HCT116 (cell line): Measurements from ENCODE around the gene ST3GAL3. TPM values are rescaled to one million over a fixed set of nuclear protein-coding genes. Genes with fewer than 3 reads are reported as not detected.

Source experiments
- ATAC-seq: fragments of 200-7000 bp; cut with Tn5 transposase; 2 replicates; pipeline ENCODE4 v1.9.1; 2020; ENCODE audit warnings: mild to moderate bottlenecking, moderate library complexity
- BruUV-seq: library from RNA; stranded (reverse); fragments of 400-500 nt; replicated peaks from 2 replicates; lab custom pipeline; 2021; lab: Mats Ljungman, UMichigan
- CTCF ChIA-PET: fragments of 300-600 bp; sonication (Branson Sonifier 250); formaldehyde crosslinking; loops from one replicate; lab custom pipeline; 2021; ENCODE audit warnings: antibody characterized with exemption; lab: Charles Lee
- POLR2A ChIA-PET: fragments of 300-600, 350-600 bp; sonication (Branson Sonifier 250); formaldehyde crosslinking; loops from one replicate; lab custom pipeline; 2021; ENCODE audit warnings: antibody characterized with exemption; lab: Charles Lee
- RAD21 ChIA-PET, 2 experiments: fragments of 300-600 bp; sonication (Branson Sonifier 250); formaldehyde crosslinking; loops; one replicate each; lab custom pipeline; 2023; ENCODE audit warnings: low total read pairs in 2 of 2; ENCODE audit not compliant: uncharacterized antibody in 2 of 2, unreplicated experiment in 2 of 2, low non-redundant PET in 1 of 2; lab: Charles Lee
- DNase-seq: peaks from one replicate; pipeline ENCODE4 v3.0.0-alpha.2; 2010; ENCODE audit warnings: low read depth, low spot score
- H2AFZ ChIP-seq: fragments of 200-600 bp; shearing (Covaris generic), sonication (generic); 2 replicates; pipeline ENCODE4 v1.6.1; 2017; ENCODE audit warnings: low read depth, mixed run types, mixed read lengths, antibody characterized with exemption, low read length; ENCODE audit not compliant: poor library complexity, severe bottlenecking
- H3K27ac ChIP-seq: 2 replicates; pipeline ENCODE4 v1.5.1; 2012; ENCODE audit warnings: low read depth, low read length
- H3K27me3 ChIP-seq: fragments of 200-600 bp; sonication (generic); 2 replicates; pipeline ENCODE4 v1.6.1; 2016; ENCODE audit warnings: mixed run types, low read length, mixed read lengths; ENCODE audit not compliant: insufficient read depth
- H3K36me3 ChIP-seq, 2 experiments: fragments of 200-500 bp in 1 of 2; fragments of 200-600 bp in 1 of 2; sonication (Bioruptor generic) in 1 of 2; sonication (generic) in 1 of 2; 2 replicates each; pipeline versions ENCODE4 v1.5.1 to v1.6.1; 2014 to 2016; ENCODE audit warnings: low read length in 2 of 2, inconsistent platforms in 1 of 2, mixed read lengths in 1 of 2, mixed run types in 1 of 2; ENCODE audit not compliant: insufficient read depth in 2 of 2, control insufficient read depth in 1 of 2
- H3K4me1 ChIP-seq, 2 experiments: fragments of 200-600 bp in 1 of 2; sonication (generic) in 1 of 2; 2 replicates each; pipeline versions ENCODE4 v1.5.1 to v1.6.1; 2012 to 2017; ENCODE audit warnings: low read length in 2 of 2, inconsistent platforms in 1 of 2, mild to moderate bottlenecking in 1 of 2, mixed read lengths in 1 of 2, mixed run types in 1 of 2, moderate library complexity in 1 of 2; ENCODE audit not compliant: insufficient read depth in 2 of 2, control insufficient read depth in 1 of 2
- H3K4me2 ChIP-seq: fragments of 200-600 bp; sonication (generic); 2 replicates; pipeline ENCODE4 v1.6.1; 2017; ENCODE audit warnings: mixed run types, low read length, mixed read lengths
- H3K4me3 ChIP-seq, 2 experiments: fragments of 200-600 bp in 1 of 2; sonication (generic) in 1 of 2; replicated peaks in 1 of 2; 2 replicates each; pipeline ENCODE4 v1.5.1; 2011 to 2016; ENCODE audit warnings: low read length in 2 of 2, control low read depth in 1 of 2, low read depth in 1 of 2, mild to moderate bottlenecking in 1 of 2, mixed read lengths in 1 of 2, mixed run types in 1 of 2
- H3K79me2 ChIP-seq: fragments of 200-600 bp; sonication (generic); 2 replicates; pipeline ENCODE4 v1.6.1; 2017; ENCODE audit warnings: mild to moderate bottlenecking, mixed run types, low read length, moderate library complexity, mixed read lengths; ENCODE audit not compliant: insufficient read depth
- H3K9ac ChIP-seq: fragments of 200-600 bp; sonication (generic); 2 replicates; pipeline ENCODE4 v1.6.1; 2016; ENCODE audit warnings: low read length, mixed read lengths
- H3K9me2 ChIP-seq: fragments of 200-600 bp; sonication (generic), shearing (Covaris generic); 2 replicates; pipeline ENCODE4 v1.6.1; 2017; ENCODE audit warnings: mixed run types, mild to moderate bottlenecking, moderate library complexity; ENCODE audit not compliant: insufficient read depth
- H3K9me3 ChIP-seq, 2 experiments: fragments of 200-500 bp in 1 of 2; fragments of 200-600 bp in 1 of 2; sonication (Bioruptor generic) in 1 of 2; sonication (generic) in 1 of 2; 2 replicates each; pipeline ENCODE4 v1.6.1; 2014 to 2017; ENCODE audit warnings: low read length in 2 of 2, mixed read lengths in 2 of 2, inconsistent platforms in 1 of 2, low read depth in 1 of 2, mild to moderate bottlenecking in 1 of 2, mixed run types in 1 of 2, moderate library complexity in 1 of 2; ENCODE audit not compliant: control insufficient read depth in 1 of 2, insufficient read depth in 1 of 2
- H4K20me1 ChIP-seq: fragments of 200-600 bp; sonication (generic), shearing (Covaris generic); 2 replicates; pipeline ENCODE4 v1.6.1; 2017; ENCODE audit warnings: mixed run types, mild to moderate bottlenecking, moderate library complexity; ENCODE audit not compliant: insufficient read depth
- CBX3 ChIP-seq: IDR thresholded peaks from 2 replicates; pipeline ENCODE4 v1.6.1; 2012; ENCODE audit warnings: low read depth
- EGR1 ChIP-seq: IDR thresholded peaks from 2 replicates; pipeline ENCODE4 v1.6.1; 2012; ENCODE audit warnings: low read depth
- ELF1 ChIP-seq: IDR thresholded peaks from 2 replicates; pipeline ENCODE4 v1.6.1; 2012; ENCODE audit warnings: low read depth, borderline replicate concordance
- FOSL1 ChIP-seq: IDR thresholded peaks from 2 replicates; pipeline ENCODE4 v1.6.1; 2012; ENCODE audit warnings: low read depth
- POLR2AphosphoS5 ChIP-seq: IDR thresholded peaks from 2 replicates; pipeline ENCODE4 v1.6.1; 2011; ENCODE audit warnings: mild to moderate bottlenecking, low read depth, low read length, moderate library complexity
- RAD21 ChIP-seq: IDR thresholded peaks from 2 replicates; pipeline ENCODE4 v1.6.1; 2012; ENCODE audit warnings: low read depth, mild to moderate bottlenecking
- SRF ChIP-seq: IDR thresholded peaks from 2 replicates; pipeline ENCODE4 v1.6.1; 2012; ENCODE audit warnings: low read depth
- YY1 ChIP-seq: IDR thresholded peaks from 2 replicates; pipeline ENCODE4 v1.6.1; 2011; ENCODE audit warnings: low read length, low read depth, moderate library complexity, mild to moderate bottlenecking; ENCODE audit not compliant: insufficient replicate concordance; ENCODE audit errors: extremely low read depth
- intact Hi-C: fragments of 100-400 bp; cut with micrococcal nuclease; formaldehyde crosslinking; loops from 2 replicates; pipeline ENCODE4 v1.10.0; 2022
- total RNA-seq: library from RNA; stranded (reverse); gene quantifications from one replicate; pipeline ENCODE4 v1.2.1, GENCODE V29; 2021; ENCODE audit not compliant: unreplicated experiment

Gene ST3GAL3
- total RNA-seq, 1 experiment from 2014 or later, result 7.2 TPM

DNA sequence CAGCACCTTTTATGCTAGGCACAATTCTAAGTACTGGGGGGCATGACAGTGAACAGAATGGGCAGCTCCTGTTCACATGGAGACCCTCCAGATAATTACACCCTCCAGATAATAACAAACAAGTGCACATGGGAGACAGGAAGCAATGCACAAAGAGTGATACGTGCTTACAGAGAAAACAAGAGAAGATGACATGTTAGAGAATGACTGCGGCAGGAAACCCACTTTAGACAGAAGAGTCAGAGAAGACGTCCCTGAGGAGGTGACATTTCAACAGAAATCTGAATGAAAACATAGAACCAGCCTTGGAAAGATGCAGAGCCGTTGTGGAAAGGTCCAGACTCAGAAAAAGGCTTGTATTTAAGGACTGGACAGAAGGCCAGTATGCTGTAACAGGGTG is 171.5 kb downstream of the ST3GAL3 start:
- no peak overlapping the region for H3K9ac ChIP-seq
- no peaks in the 10 kb centered on the region for H3K27me3 ChIP-seq
- no peaks in the 10 kb centered on the region for H3K9me3 ChIP-seq
- H4K20me1 ChIP-seq, result no peaks in the 10 kb centered on the region
- no peak for ATAC-seq
- H2AFZ ChIP-seq, result no peak overlapping the region
- ChIA-PET RAD21 (no interaction called here), POLR2A (no interaction called here), CTCF (no interaction called here)
- no peak for DNase-seq
- H3K9me2 ChIP-seq, result no peaks in the 10 kb centered on the region
- H3K4me1 ChIP-seq, result peaks cover 10 to 52% of the 10 kb centered on the region in 2 experiments
- TF ChIP-seq EGR1 (no peak), RAD21 (no peak), YY1 (no peak), SRF (no peak), POLR2AphosphoS5 (no peak), ELF1 (no peak)
- H3K4me2 ChIP-seq, result 0 out of 2 replicates have a peak overlapping the region, but pooled peaks have one; percentile 25
- no peak overlapping the region for H3K27ac ChIP-seq
- H3K4me3 ChIP-seq, result no peak overlapping the region
- BruUV-seq, result no TSS peak
- intact Hi-C loops, result no loop called here
- no peaks in the 10 kb centered on the region for H3K79me2 ChIP-seq
- H3K36me3 ChIP-seq, result no peaks in the 10 kb centered on the region

DNA sequence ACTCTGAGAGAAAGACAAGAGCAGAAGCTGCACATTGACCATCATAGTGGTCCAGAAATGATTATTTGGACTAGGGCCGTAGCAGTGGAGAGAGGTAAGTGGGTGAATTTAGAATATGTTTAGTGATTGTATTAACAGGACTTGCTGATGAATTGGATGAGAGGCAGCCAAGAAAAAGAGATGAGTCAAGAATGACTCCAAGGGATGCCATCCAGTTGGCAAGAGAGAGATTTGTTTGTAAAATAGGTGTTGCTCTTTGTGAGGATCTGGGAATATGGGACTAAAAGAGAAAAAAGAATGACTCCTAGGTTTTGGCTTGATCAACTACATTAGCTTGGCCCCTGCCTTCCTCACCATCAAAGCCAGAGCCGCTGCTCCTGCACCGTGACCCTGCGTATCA is 172.1 kb downstream of the ST3GAL3 start:
- DNase-seq, result no peak
- no peaks in the 10 kb centered on the region for H4K20me1 ChIP-seq
- ATAC-seq, result peak; percentile 13; the same call in 1 of the 2 replicates
- POLR2A ChIA-PET, result no interaction called here
- no peak overlapping the region for H3K4me3 ChIP-seq
- no peaks in the 10 kb centered on the region for H3K9me2 ChIP-seq
- intact Hi-C loops, result no loop called here
- CTCF ChIA-PET, result no interaction called here
- no TSS peak for BruUV-seq
- no peaks in the 10 kb centered on the region for H3K36me3 ChIP-seq
- H3K4me1 ChIP-seq, result peaks cover 10 to 58% of the 10 kb centered on the region in 2 experiments
- H3K27ac ChIP-seq, result no peak overlapping the region
- TF ChIP-seq FOSL1 (0 out of 2 replicates have a peak, but pooled peaks have one; percentile 23), CBX3 (no peak)
- TF ChIP-seq, all 23 proteins: peak for 1
- no peak overlapping the region for H3K9ac ChIP-seq
- no peaks in the 10 kb centered on the region for H3K79me2 ChIP-seq
- no peaks in the 10 kb centered on the region for H3K9me3 ChIP-seq
- RAD21 ChIA-PET, result no interaction called here
- no peak overlapping the region for H2AFZ ChIP-seq
- peak overlapping the region; percentile 25 for H3K4me2 ChIP-seq
- no peaks in the 10 kb centered on the region for H3K27me3 ChIP-seq
